Fibroblast of lung (primary cell): ENCODE results near the gene ELAVL2. TPM values are rescaled to one million over a fixed set of nuclear protein-coding genes. Genes with fewer than 3 reads are reported as not detected.

Experiments used
- DNase-seq, 2 donors: peaks; one replicate each; pipeline versions ENCODE4 v3.0.0 to v3.0.0-alpha.2; 2010; ENCODE audit warnings: low read depth in 2 of 2
- H2AFZ ChIP-seq: 2 replicates; pipeline ENCODE4 v1.5.1; 2012; ENCODE audit warnings: low read length, control low read depth, inconsistent platforms
- H3K27ac ChIP-seq: 2 replicates; pipeline ENCODE4 v1.5.1; 2011; ENCODE audit warnings: low read length, control low read depth; ENCODE audit not compliant: insufficient read depth
- H3K27me3 ChIP-seq: 2 replicates; pipeline ENCODE4 v1.5.1; 2011; ENCODE audit warnings: mild to moderate bottlenecking, low read length; ENCODE audit not compliant: control insufficient read depth, insufficient read depth
- H3K36me3 ChIP-seq: 2 replicates; pipeline ENCODE4 v1.5.1; 2011; ENCODE audit warnings: low read length; ENCODE audit not compliant: control insufficient read depth, insufficient read depth
- H3K4me1 ChIP-seq: 2 replicates; pipeline ENCODE4 v1.5.1; 2011; ENCODE audit warnings: low read length; ENCODE audit not compliant: control insufficient read depth, insufficient read depth; ENCODE audit errors: extremely low read depth
- H3K4me2 ChIP-seq: 2 replicates; pipeline ENCODE4 v1.5.1; 2011; ENCODE audit warnings: low read length, control low read depth; ENCODE audit not compliant: insufficient read depth; ENCODE audit errors: extremely low read depth
- H3K4me3 ChIP-seq, 4 experiments: fragments of 200-600 bp in 1 of 4; sonication (generic) in 1 of 4; replicated peaks in 1 of 4; 2 replicates each; pipeline ENCODE4 v1.5.1; 2011 to 2016; ENCODE audit warnings: low read length in 4 of 4, low read depth in 3 of 4, mild to moderate bottlenecking in 3 of 4, control low read depth in 2 of 4, inconsistent platforms in 1 of 4, mixed read lengths in 1 of 4; ENCODE audit not compliant: insufficient read depth in 1 of 4; ENCODE audit errors: control extremely low read depth in 1 of 4
- H3K79me2 ChIP-seq: 2 replicates; pipeline ENCODE4 v1.5.1; 2012; ENCODE audit warnings: mild to moderate bottlenecking, low read length, inconsistent platforms; ENCODE audit not compliant: control insufficient read depth, insufficient read depth
- H3K9ac ChIP-seq: 2 replicates; pipeline ENCODE4 v1.5.1; 2011; ENCODE audit warnings: mild to moderate bottlenecking, low read length, control low read depth; ENCODE audit not compliant: insufficient read depth
- H3K9me3 ChIP-seq: 2 replicates; pipeline ENCODE4 v1.5.1; 2012; ENCODE audit warnings: low read depth, low read length; ENCODE audit not compliant: control insufficient read depth, insufficient read depth
- H4K20me1 ChIP-seq: 2 replicates; pipeline ENCODE4 v1.5.1; 2011; ENCODE audit warnings: low read length; ENCODE audit not compliant: control insufficient read depth, insufficient read depth; ENCODE audit errors: extremely low read depth
- CTCF ChIP-seq, 2 donors: IDR thresholded peaks in 1 of 2; conservative IDR thresholded peaks in 1 of 2; 1 replicate in 1 of 2; 2 replicates in 1 of 2; pipeline ENCODE4 v1.5.1; 2011 to 2012; ENCODE audit warnings: low read length in 2 of 2, control low read depth in 1 of 2, inconsistent platforms in 1 of 2, low read depth in 1 of 2, mild to moderate bottlenecking in 1 of 2
- EZH2 ChIP-seq: IDR thresholded peaks from 2 replicates; pipeline ENCODE4 v1.5.1; 2012; ENCODE audit warnings: low read length, control low read depth, mild to moderate bottlenecking; ENCODE audit errors: missing control alignments
- polyA plus RNA-seq, 2 donors: library from polyadenylated mRNA; depleted of rRNA in 1 of 2; stranded (reverse) in 1 of 2; unstranded in 1 of 2; fragments of >200 nt; gene quantifications; 2 replicates each; pipeline ENCODE4 v1.2.1, GENCODE V29; 2011 to 2012; ENCODE audit warnings: missing spikeins in 1 of 2
- total RNA-seq: library from RNA; depleted of rRNA; stranded (reverse); fragments of >200 nt; gene quantifications from 2 replicates; pipeline ENCODE4 v1.2.1, GENCODE V29; 2014

The ELAVL2 gene
- total and polyA plus RNA-seq, 2 donors (not counting 1 experiment from before 2014, with no cell fraction given): under 0.01 to 0.03 TPM

- Histone ChIP-seq H3K4me1 (no peaks in the 10 kb centered on the region), H3K36me3 (no peaks in the 10 kb centered on the region), H3K4me2 (no peak overlapping the region), H3K4me3 (no peak overlapping the region), H3K9ac (no peak overlapping the region), H4K20me1 (no peaks in the 10 kb centered on the region), H3K27ac (no peak overlapping the region), H2AFZ (no peak overlapping the region), H3K79me2 (no peaks in the 10 kb centered on the region), H3K27me3 (no peaks in the 10 kb centered on the region), H3K9me3 (no peaks in the 10 kb centered on the region)
- no peak for DNase-seq
- TF ChIP-seq CTCF (conservative IDR thresholded peaks at IDR 0.05 in 1 of 2, IDR thresholded peaks at IDR 0.05 in 1 of 2; ENCODE audit: low read depth in 1 of 2, low read length in 2 of 2) (no peak), EZH2 (no peak)
Observed at GRCh38 chr9:23721466-23721865, 104.6 kb downstream of the ELAVL2 start.

- Histone ChIP-seq H3K4me2 (no peak overlapping the region), H3K27ac (no peak overlapping the region), H3K4me1 (no peaks in the 10 kb centered on the region), H3K4me3 (no peak overlapping the region), H4K20me1 (no peaks in the 10 kb centered on the region), H3K9ac (no peak overlapping the region), H3K27me3 (no peaks in the 10 kb centered on the region), H2AFZ (no peak overlapping the region), H3K79me2 (no peaks in the 10 kb centered on the region), H3K9me3 (no peaks in the 10 kb centered on the region), H3K36me3 (no peaks in the 10 kb centered on the region)
- DNase-seq: no peak
- TF ChIP-seq CTCF (conservative IDR thresholded peaks at IDR 0.05 in 1 of 2, IDR thresholded peaks at IDR 0.05 in 1 of 2; ENCODE audit: low read depth in 1 of 2, low read length in 2 of 2): no peak
- TF ChIP-seq EZH2: no peak
Observed at GRCh38 chr9:23717505-23717904, 108.5 kb downstream of the ELAVL2 start.

- no peaks in the 10 kb centered on the region for H3K36me3 ChIP-seq
- no peak overlapping the region for H3K4me2 ChIP-seq
- no peaks in the 10 kb centered on the region for H3K27me3 ChIP-seq
- no peaks in the 10 kb centered on the region for H4K20me1 ChIP-seq
- H3K9ac ChIP-seq: no peak overlapping the region
- no peaks in the 10 kb centered on the region for H3K79me2 ChIP-seq
- no peak for DNase-seq
- TF ChIP-seq CTCF (conservative IDR thresholded peaks at IDR 0.05 in 1 of 2, IDR thresholded peaks at IDR 0.05 in 1 of 2; ENCODE audit: low read depth in 1 of 2, low read length in 2 of 2): no peak
- TF ChIP-seq EZH2: no peak
- H3K4me3 ChIP-seq: no peak overlapping the region
- H3K4me1 ChIP-seq: no peaks in the 10 kb centered on the region
- no peaks in the 10 kb centered on the region for H3K9me3 ChIP-seq
- no peak overlapping the region for H2AFZ ChIP-seq
- no peak overlapping the region for H3K27ac ChIP-seq
Observed at GRCh38 chr9:23707249-23707648, 118.8 kb downstream of the ELAVL2 start.
